B cell (primary cell): ENCODE measurements around the gene NNT.

Experiments used
- CTCF ChIP-seq: fragments of 200-600 bp; IDR thresholded peaks from one replicate; pipeline ENCODE4 v1.8.0; 2022; ENCODE audit warnings: antibody characterized with exemption, mild to moderate bottlenecking
- EZH2 ChIP-seq: IDR thresholded peaks from 2 replicates; pipeline ENCODE4 v1.6.1; 2012; ENCODE audit warnings: borderline replicate concordance, low read depth, mild to moderate bottlenecking, moderate library complexity, low read length; ENCODE audit not compliant: insufficient read depth, poor library complexity, severe bottlenecking

GRCh38 chr5:43700601-43701000 is 97.6 kb downstream of the NNT start:
- TF ChIP-seq CTCF: no peak
- no peak for TF ChIP-seq EZH2
